Lower leg skin (tissue), 3 donors: Measurements from ENCODE around the gene DHX8.
"Not testable (repeated sequence)": the region's sequence is repeated elsewhere in the genome, so short reads cannot be mapped to it uniquely, and the experiment has no call there.

Source experiments
- POLR2A ChIP-seq, 2 donors: fragments of 450-650 bp; IDR thresholded peaks; one replicate each; pipeline ENCODE4 v1.6.1; 2016 to 2017; ENCODE audit warnings: antibody characterized with exemption in 2 of 2, mild to moderate bottlenecking in 1 of 2, moderate library complexity in 1 of 2
- TF ChIP-seq, protein P1 (sequence below), 3 donors: fragments of 450-650 bp; IDR thresholded peaks; one replicate each; pipeline ENCODE4 v1.5.1; 2016; ENCODE audit warnings: antibody characterized with exemption in 3 of 3, mild to moderate bottlenecking in 3 of 3, moderate library complexity in 2 of 3

DNA sequence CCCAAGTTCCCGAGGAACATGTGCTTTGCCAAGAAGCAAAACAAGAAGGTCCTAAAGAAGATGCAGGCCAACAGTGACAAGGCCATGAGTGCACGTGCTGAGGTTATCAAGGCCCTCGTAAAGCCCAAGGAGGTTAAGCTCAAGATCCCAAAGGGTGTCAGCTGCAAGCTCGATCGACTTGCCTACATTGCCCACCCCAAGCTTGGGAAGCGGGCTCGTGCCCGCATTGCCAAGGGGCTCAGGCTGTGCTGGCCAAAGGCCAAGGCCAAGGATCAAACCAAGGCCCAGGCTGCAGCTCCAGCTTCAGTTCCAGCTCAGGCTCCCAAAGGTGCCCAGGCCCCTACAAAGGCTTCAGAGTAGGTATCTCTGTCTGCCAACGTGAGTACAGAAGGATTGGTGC is 7.5 kb upstream of the DHX8 start:
- TF ChIP-seq, protein P1, sequence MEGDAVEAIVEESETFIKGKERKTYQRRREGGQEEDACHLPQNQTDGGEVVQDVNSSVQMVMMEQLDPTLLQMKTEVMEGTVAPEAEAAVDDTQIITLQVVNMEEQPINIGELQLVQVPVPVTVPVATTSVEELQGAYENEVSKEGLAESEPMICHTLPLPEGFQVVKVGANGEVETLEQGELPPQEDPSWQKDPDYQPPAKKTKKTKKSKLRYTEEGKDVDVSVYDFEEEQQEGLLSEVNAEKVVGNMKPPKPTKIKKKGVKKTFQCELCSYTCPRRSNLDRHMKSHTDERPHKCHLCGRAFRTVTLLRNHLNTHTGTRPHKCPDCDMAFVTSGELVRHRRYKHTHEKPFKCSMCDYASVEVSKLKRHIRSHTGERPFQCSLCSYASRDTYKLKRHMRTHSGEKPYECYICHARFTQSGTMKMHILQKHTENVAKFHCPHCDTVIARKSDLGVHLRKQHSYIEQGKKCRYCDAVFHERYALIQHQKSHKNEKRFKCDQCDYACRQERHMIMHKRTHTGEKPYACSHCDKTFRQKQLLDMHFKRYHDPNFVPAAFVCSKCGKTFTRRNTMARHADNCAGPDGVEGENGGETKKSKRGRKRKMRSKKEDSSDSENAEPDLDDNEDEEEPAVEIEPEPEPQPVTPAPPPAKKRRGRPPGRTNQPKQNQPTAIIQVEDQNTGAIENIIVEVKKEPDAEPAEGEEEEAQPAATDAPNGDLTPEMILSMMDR (IDR thresholded peaks at IDR 0.05): not testable (repeated sequence)
- TF ChIP-seq POLR2A (IDR thresholded peaks at IDR 0.05): not testable (repeated sequence)
